Stimulated activated naive B cell treated with anti-CD40 and anti-IgM and Interleukin-4, amounts not matched to agents 10 μg/mL and 1 μg/mL and 100 μg/mL, for 72 hours (primary cell): ENCODE data around the gene SERPINA9.

Experiments used
- ATAC-seq, 2 donors: fragments of 150-1000 bp; cut with Tn5 transposase; replicated peaks; 2 replicates each; pipeline ENCODE4 v1.10.0; 2021; ENCODE audit warnings: moderate library complexity in 1 of 2
- DNase-seq: peaks from one replicate; pipeline ENCODE4 v3.0.0; 2021
- H3K27ac Mint-ChIP-seq: one replicate; pipeline ENCODE4 v1.8.0; 2022; ENCODE audit warnings: mild to moderate bottlenecking, mixed read lengths
- H3K27me3 Mint-ChIP-seq, 2 donors: one replicate each; pipeline ENCODE4 v1.8.0; 2022; ENCODE audit warnings: mixed read lengths in 2 of 2
- H3K36me3 Mint-ChIP-seq, 2 donors: one replicate each; pipeline ENCODE4 v1.8.0; 2022; ENCODE audit warnings: mixed read lengths in 2 of 2, mild to moderate bottlenecking in 1 of 2
- H3K4me1 Mint-ChIP-seq, 2 donors: one replicate each; pipeline ENCODE4 v1.8.0; 2022; ENCODE audit warnings: mixed read lengths in 2 of 2, mild to moderate bottlenecking in 1 of 2
- H3K4me3 Mint-ChIP-seq, 2 donors: one replicate each; pipeline ENCODE4 v1.8.0; 2022; ENCODE audit warnings: mild to moderate bottlenecking in 2 of 2, mixed read lengths in 2 of 2, moderate library complexity in 1 of 2
- H3K9me3 Mint-ChIP-seq, 2 donors: one replicate each; pipeline ENCODE4 v1.8.0; 2022; ENCODE audit warnings: mixed read lengths in 2 of 2, mild to moderate bottlenecking in 1 of 2

The SERPINA9 gene

DNA sequence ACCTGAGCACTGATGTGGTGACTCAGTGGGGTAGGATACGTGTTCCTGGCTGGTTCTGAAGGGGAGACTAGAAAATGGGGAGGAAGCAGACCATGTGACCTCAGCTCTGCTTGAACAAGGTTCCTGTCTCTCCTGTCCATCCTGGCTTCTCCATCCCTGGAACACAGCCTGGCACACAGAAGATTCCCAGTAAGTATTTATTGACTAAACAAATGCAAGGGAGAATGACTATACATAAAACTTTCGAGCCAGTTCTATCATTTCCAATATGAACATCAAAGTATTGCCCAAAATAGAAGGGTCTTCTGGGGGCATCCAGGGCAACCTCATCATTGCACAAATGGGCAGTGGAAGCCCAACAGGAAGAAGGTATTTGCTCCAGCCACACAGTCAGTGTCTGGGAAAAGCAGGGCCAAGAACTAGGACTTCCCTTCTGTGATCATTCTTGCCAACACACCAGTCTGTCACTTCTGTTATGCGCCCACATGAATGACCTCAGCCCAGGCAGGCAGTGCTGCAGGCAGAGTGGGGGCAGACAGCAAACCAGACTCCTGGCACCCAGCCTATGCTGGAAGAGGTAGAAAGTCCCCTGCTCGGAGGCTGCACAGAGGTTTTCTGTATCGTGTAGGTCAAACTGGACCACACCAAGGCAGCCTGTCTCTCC, 5.6 kb upstream of the SERPINA9 start:
- H3K27me3 Mint-ChIP-seq: peaks cover 6 to 20% of the 10 kb centered on the region in 2 donors
- no peak for DNase-seq

DNA sequence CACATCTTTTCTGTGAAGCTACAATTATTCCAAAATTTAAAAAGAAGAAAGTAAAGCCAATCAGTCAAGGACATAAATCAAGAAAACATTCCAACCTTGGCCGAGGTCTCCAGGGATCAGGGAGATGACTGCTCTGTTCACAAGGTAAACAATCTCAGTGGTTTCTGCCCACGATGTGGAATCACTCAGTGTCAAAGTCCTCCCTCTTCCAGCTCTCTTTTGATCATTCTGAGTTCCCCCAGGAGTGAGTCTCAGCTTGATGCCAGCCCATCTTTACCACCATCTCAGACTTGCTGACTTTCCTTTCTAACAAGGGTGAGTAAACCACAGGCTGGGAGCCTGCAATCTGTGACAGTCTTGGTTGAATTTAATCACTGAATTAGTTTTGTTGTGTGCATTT, 4.8 kb upstream of the SERPINA9 start:
- ATAC-seq: no peak
- no peak for DNase-seq
- Mint-ChIP-seq H3K9me3 (peaks cover 5 to 12% of the 10 kb centered on the region in 2 donors), H3K4me3 (no peak overlapping the region), H3K27me3 (peaks cover 0 to 15% of the 10 kb centered on the region in 2 donors), H3K27ac (no peak overlapping the region), H3K4me1 (no peaks in the 10 kb centered on the region), H3K36me3 (peaks cover 0 to 2% of the 10 kb centered on the region in 2 donors)

More for the DNA sequence above, 5.6 kb upstream of the SERPINA9 start:
- no peak overlapping the region for H3K27ac Mint-ChIP-seq
- H3K9me3 Mint-ChIP-seq: peaks cover 5 to 12% of the 10 kb centered on the region in 2 donors
- H3K36me3 Mint-ChIP-seq: peaks cover 0 to 2% of the 10 kb centered on the region in 2 donors
- no peak overlapping the region for H3K4me3 Mint-ChIP-seq
- ATAC-seq: no peak
- H3K4me1 Mint-ChIP-seq: peaks cover 0 to 5% of the 10 kb centered on the region in 2 donors

DNA sequence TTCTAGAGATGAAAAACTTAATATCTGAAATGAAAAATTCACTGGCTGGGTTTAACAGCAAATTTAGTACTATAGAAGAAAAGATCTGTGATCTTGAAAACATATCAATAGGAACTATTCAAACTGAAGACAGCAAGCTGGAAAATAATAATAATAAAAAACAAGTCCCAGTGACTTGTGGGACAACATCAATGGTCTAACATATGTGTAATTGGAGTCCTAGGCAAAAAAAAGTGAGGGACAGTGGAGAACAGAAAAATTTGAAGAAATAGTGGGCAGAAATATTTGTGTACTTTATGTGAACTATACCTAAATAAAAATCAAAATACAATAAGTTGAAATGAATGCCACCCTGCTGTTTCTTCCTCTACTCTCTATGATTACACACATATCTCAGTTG, 2.4 kb upstream of the SERPINA9 start:
- no peak for DNase-seq
- Mint-ChIP-seq H3K9me3 (peaks cover 5 to 12% of the 10 kb centered on the region in 2 donors), H3K27me3 (peaks cover 0 to 5% of the 10 kb centered on the region in 2 donors), H3K4me1 (no peaks in the 10 kb centered on the region), H3K27ac (no peak overlapping the region), H3K36me3 (peaks cover 0 to 2% of the 10 kb centered on the region in 2 donors), H3K4me3 (no peak overlapping the region)
- ATAC-seq: no peak

DNA sequence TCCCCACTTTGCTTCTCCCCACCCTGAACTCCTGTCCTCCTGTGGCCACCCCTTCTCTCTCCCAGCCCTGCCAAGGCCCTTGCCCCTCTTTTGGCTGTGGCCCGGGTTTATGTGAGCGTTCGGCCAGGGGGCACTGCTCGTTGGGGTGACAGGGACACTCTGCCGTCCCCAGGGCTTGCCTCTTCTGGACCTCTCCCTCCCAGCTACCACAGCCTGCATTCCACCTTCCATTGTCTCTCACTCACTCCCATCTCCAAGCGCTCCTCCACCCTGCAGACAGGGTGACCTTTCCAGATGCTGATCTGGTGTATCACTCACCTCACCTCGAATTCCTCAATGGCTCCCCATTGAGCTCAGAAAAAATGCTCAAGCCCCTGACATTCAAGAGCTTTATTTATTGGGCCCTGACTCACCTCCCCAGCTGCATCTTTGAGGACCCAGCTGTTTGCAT, 1.4 kb downstream of the SERPINA9 start:
- no peak overlapping the region for H3K27ac Mint-ChIP-seq
- no peak for DNase-seq

DNA sequence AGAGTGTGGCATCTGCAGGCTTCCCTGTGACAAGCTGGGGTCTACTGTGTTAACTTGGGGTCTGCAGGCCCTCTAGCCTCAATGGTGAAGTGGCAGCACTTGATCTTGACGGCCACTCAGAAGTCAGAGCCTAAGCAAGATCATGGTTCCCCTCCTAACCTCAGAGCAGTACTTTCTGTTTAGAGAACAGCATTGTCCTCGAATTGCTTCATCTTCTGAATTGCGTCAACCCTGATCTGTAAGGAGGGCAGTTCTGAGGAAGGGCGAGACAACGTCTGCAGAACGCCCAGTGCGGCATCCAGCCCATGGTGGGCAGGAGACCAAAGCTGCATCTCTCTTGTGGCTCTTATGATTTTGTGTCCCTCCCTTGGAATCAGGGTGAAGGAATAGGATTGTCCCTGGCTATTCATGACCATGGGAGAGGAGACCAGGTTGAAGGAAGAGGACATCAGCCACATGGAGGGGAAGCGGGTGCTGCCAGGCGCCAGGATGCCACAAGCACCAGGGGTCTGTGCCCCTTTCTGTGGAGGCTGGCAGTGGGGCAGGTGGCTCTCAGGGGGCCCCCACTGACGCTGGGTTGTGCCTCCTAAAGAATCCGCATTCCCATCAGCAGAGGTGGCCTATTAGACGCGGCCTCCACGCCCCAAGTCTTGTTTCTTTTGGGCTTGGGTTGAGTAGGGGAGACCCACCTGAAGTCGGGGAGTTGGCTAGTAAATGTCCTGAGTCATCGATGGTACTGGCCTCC, 2.2 kb downstream of the SERPINA9 start:
- Mint-ChIP-seq H3K27me3 (peaks cover 0 to 5% of the 10 kb centered on the region in 2 donors), H3K9me3 (peaks cover 9 to 10% of the 10 kb centered on the region in 2 donors), H3K4me1 (no peaks in the 10 kb centered on the region), H3K36me3 (peaks cover 0 to 2% of the 10 kb centered on the region in 2 donors), H3K27ac (no peak overlapping the region), H3K4me3 (no peak overlapping the region)
- DNase-seq (no peak), ATAC-seq (no peak)

More for the DNA sequence above, 1.4 kb downstream of the SERPINA9 start:
- peaks cover 0 to 2% of the 10 kb centered on the region in 2 donors for H3K36me3 Mint-ChIP-seq
- no peaks in the 10 kb centered on the region for H3K4me1 Mint-ChIP-seq
- peaks cover 0 to 5% of the 10 kb centered on the region in 2 donors for H3K27me3 Mint-ChIP-seq
- no peak overlapping the region for H3K4me3 Mint-ChIP-seq
- no peak for ATAC-seq
- H3K9me3 Mint-ChIP-seq: peaks cover 11 to 14% of the 10 kb centered on the region in 2 donors

DNA sequence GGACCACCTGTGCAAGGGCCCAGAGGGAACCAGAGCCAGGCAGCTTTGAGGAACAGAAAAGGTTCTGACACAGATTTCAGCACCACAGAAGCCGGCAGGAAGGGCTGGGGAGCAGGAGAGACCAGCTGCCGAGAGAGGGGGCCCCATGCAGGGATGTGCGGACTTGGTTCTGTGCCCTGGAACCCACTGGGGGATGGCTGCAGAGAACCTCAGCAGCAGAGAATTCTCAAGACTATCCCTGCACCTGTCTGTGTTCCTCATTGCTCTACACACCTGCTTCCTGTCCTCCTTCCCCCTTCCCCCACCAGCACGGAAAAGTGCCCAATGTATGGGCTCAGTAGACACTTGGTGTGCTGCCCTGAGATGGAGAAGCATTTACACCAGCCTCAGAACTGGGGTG, 3.2 kb downstream of the SERPINA9 start:
- DNase-seq (no peak), ATAC-seq (no peak)
- Mint-ChIP-seq H3K36me3 (no peaks in the 10 kb centered on the region), H3K27ac (no peak overlapping the region), H3K4me3 (no peak overlapping the region), H3K9me3 (peaks cover 6 to 9% of the 10 kb centered on the region in 2 donors), H3K4me1 (no peaks in the 10 kb centered on the region), H3K27me3 (peaks cover 4 to 9% of the 10 kb centered on the region in 2 donors)

DNA sequence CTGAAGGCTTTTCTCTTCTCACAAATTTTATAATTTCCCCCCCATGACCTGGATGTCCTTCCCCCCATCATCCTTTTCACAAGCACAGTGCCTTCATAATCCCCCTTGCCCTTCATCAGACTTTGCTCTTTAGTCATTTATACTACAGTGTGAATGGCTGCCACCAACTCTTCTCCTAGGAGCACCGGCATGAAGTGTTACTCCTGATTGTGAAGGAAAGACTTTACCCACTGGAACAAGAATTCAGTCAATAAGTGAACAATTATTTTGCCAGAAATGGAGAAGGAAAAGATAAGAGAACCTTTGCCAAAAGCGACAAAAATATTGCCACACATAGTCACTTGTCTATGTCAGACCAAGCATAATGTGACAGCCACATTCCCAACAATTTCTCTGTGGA, 5.0 kb downstream of the SERPINA9 start:
- Mint-ChIP-seq H3K4me1 (no peaks in the 10 kb centered on the region), H3K4me3 (no peak overlapping the region), H3K36me3 (peaks cover 0 to 4% of the 10 kb centered on the region in 2 donors), H3K9me3 (peaks cover 10 to 11% of the 10 kb centered on the region in 2 donors), H3K27ac (no peak overlapping the region), H3K27me3 (peaks cover 5 to 13% of the 10 kb centered on the region in 2 donors)
- DNase-seq (no peak), ATAC-seq (no peak)

DNA sequence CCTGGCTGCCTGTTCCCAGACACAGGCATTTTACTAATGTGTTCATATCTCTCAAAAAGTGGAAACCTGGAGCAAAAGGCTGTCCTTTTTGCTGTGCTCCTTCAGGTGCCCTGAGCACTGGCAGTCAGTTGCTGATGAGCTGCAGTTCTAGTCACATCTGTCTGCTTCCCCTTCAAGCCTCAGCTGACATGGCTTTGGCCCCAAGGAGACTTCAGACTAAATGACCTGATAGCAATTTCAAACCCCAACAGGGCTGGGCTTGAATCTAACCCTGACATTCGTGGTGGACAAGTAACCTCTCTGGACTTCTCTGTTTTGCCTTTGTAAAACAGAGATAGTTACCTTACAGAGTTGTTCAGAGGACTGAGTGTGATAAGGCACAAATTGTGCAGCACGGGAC, 5.7 kb downstream of the SERPINA9 start:
- no peak for DNase-seq
- no peaks in the 10 kb centered on the region for H3K4me1 Mint-ChIP-seq
- no peak overlapping the region for H3K27ac Mint-ChIP-seq

DNA sequence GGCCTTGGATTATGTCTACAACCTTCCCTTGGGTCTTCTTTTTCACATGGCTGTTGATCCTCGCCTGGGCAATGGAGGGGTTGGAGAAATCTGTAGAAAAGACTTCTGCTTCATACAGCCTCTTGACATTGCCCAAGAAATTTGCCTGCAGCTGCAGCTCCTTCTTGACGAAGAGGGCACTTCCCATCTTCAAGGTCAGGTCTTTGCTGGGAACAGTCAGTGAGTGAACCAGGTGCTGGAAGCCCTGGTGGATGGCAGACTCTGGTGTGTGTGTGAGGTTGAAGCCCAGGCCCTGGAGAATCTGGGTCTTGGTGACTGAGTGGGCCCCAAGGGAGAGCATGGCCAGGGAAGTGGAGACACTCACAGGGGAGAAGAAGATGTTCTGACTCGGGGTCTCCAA, 6.7 kb downstream of the SERPINA9 start:
- no peaks in the 10 kb centered on the region for H3K4me1 Mint-ChIP-seq
- ATAC-seq (no peak), DNase-seq (no peak)
- no peak overlapping the region for H3K27ac Mint-ChIP-seq
- H3K4me3 Mint-ChIP-seq: no peak overlapping the region
- peaks cover 12 to 16% of the 10 kb centered on the region in 2 donors for H3K9me3 Mint-ChIP-seq
- peaks cover 9 to 13% of the 10 kb centered on the region in 2 donors for H3K27me3 Mint-ChIP-seq
- peaks cover 0 to 6% of the 10 kb centered on the region in 2 donors for H3K36me3 Mint-ChIP-seq

More for the DNA sequence above, 5.7 kb downstream of the SERPINA9 start:
- ATAC-seq: no peak
- Mint-ChIP-seq H3K9me3 (peaks cover 12 to 14% of the 10 kb centered on the region in 2 donors), H3K36me3 (peaks cover 0 to 6% of the 10 kb centered on the region in 2 donors), H3K4me3 (no peak overlapping the region), H3K27me3 (peaks cover 9 to 13% of the 10 kb centered on the region in 2 donors)

DNA sequence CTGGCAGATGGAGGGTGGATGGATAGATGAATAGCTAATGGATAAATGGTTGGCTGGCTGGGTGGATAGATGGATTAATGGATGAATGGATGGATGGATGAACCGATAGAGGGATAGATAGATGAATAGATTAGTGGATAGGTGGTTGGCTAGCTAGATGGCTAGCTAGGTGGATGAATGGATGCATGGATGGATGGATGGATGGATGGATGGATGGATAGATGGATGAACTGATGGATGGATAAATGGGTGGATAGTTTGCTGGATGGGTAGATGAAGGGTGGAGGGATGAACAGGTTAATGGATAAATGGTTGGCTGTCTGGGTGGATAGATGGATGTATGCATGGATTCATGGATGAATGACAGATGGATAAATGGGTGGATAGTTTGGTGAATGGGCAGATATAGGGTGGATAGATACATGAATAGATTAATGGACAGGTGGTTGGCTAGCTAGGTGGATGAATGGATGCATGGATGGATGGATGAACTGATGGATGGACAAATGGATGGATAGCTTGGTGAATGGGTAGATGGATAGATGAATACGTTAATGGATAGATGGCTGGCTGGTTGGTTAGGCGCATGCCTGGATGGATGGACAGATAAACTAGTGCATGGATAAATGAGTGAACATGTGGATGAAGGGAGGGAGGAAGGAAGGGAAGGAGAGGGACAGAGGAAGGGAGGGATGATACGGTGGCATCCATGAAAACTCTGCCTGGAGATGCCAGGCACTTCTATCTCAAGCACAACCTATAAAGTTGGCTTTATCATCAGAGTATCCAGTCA, 8.1 kb downstream of the SERPINA9 start:
- DNase-seq (no peak), ATAC-seq (no peak)
- Mint-ChIP-seq H3K36me3 (peaks cover 0 to 6% of the 10 kb centered on the region in 2 donors), H3K27ac (no peak overlapping the region), H3K9me3 (peaks cover 12 to 16% of the 10 kb centered on the region in 2 donors), H3K4me1 (no peaks in the 10 kb centered on the region), H3K27me3 (peaks cover 9 to 13% of the 10 kb centered on the region in 2 donors), H3K4me3 (no peak overlapping the region)

DNA sequence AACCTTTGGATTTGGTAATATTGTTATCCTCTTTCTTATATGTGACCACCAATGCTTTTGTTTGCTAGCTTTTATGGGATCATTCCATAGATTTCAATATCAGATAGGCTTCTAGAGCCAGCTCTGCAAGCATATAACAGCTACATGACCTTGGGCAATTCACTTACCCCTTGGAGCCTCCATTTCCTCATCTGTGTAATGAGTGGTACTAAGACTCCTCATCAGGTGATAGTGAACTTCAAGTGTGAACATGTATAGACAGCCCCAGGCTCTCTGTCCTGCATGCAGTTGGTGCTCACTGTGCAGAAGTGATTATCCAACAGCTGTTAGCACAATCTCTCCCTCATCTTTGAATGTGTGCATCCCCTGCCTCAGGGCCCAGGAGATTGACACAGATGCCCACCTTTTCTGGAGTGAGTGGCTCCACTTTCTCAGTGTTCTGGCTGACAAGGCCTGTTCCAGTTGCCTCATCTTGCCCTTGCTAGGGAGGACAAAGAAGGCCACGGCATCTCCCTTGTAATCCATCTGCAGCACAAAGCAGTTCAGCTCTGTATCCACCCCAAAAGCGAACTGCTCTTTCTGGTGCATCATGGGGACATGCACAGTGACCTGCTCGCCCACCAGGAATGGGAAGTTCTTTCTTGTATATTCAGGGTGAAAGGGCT, 9.2 kb downstream of the SERPINA9 start:
- DNase-seq: no peak
- Mint-ChIP-seq H3K4me3 (no peak overlapping the region), H3K27me3 (peaks cover 8 to 9% of the 10 kb centered on the region in 2 donors), H3K9me3 (peaks cover 7 to 19% of the 10 kb centered on the region in 2 donors), H3K27ac (no peak overlapping the region), H3K36me3 (peaks cover 0 to 6% of the 10 kb centered on the region in 2 donors), H3K4me1 (no peaks in the 10 kb centered on the region)
- no peak for ATAC-seq

DNA sequence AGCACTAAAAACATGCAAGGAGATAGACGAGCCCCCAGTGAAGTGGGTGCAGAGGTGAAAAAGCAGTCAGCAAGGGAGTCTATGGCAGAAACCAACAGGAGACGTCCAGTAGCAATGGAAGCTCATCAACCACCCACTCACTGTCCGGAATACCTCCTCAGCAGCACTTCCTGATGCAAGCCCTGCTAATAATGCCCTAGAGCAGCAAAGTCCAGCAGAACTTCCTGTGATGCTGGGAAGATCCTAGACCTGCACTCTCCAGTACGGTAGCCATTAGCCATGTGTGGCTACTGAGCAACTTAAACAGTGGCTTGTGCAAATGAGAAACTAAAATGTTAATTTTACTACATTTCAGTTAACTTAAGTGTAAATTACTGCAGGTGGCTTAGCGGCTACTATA, 11.0 kb downstream of the SERPINA9 start:
- Mint-ChIP-seq H3K27me3 (peaks cover 8 to 9% of the 10 kb centered on the region in 2 donors), H3K36me3 (peaks cover 0 to 6% of the 10 kb centered on the region in 2 donors), H3K4me3 (no peak overlapping the region), H3K27ac (no peak overlapping the region), H3K9me3 (peaks cover 7 to 19% of the 10 kb centered on the region in 2 donors), H3K4me1 (no peaks in the 10 kb centered on the region)
- DNase-seq (no peak), ATAC-seq (no peak)

DNA sequence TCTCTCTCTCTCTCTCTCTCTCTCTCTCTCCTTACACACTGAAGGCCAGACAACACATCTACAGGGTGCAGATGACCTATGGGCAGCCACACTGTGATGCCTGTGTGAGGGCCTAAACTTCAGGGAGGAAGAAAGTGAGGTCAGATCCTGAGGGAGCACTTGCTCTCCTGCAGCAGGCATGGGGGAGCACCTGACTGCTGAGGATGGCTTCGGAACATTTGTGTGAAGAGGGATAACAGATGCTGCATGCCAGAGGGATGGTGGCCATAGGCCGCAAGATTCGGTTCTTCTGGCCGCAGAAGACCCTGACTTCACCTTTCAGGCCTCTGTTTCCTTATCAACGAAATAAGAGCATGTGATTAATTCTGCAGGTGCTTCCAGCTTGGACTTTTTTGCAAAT, 11.7 kb downstream of the SERPINA9 start:
- H3K27me3 Mint-ChIP-seq: peaks cover 8 to 9% of the 10 kb centered on the region in 2 donors
- peaks cover 7 to 21% of the 10 kb centered on the region in 2 donors for H3K9me3 Mint-ChIP-seq
- H3K4me1 Mint-ChIP-seq: no peaks in the 10 kb centered on the region
- no peak overlapping the region for H3K27ac Mint-ChIP-seq
- no peak for DNase-seq
- ATAC-seq: no peak
- peaks cover 0 to 6% of the 10 kb centered on the region in 2 donors for H3K36me3 Mint-ChIP-seq
- no peak overlapping the region for H3K4me3 Mint-ChIP-seq
